ENCODE results near the gene TNPO3. TPM values are rescaled to one million over a fixed set of nuclear protein-coding genes. Genes with fewer than 3 reads are reported as not detected.

The TNPO3 gene
- polyA plus RNA-seq, 1 experiment: 49.5 TPM

GRCh38 chr7:128993419-128993818 is 61.5 kb downstream of the TNPO3 start:
- POLR2A ChIA-PET: no interaction called here
- Histone ChIP-seq H3K9me3 (ENCODE audit: control insufficient read depth, insufficient read depth, low read length) (no peaks in the 10 kb centered on the region), H3K27me3 (ENCODE audit: control insufficient read depth, insufficient read depth, low read length) (no peaks in the 10 kb centered on the region), H3K4me3 (ENCODE audit: low read depth, low read length) (no peak overlapping the region), H3K27ac (ENCODE audit: low read depth, low read length) (no peak overlapping the region)
- CTCF ChIA-PET: interaction anchor here (0.5 to 1.4 kb wide), 3 partner anchors 30 to 557 kb away, joined by 3 read pairs; no protein-coding TSS in a partner anchor
- DNase-seq (ENCODE audit: low read depth, low spot score): no peak
- no peak for TF ChIP-seq CTCF (IDR thresholded peaks at IDR 0.05; ENCODE audit: low read depth, low read length)

GRCh38 chr7:128989961-128990360 is 65.0 kb downstream of the TNPO3 start:
- H3K4me3 ChIP-seq (ENCODE audit: low read depth, low read length): no peak overlapping the region
- no peak for TF ChIP-seq CTCF (IDR thresholded peaks at IDR 0.05; ENCODE audit: low read depth, low read length)
- H3K27ac ChIP-seq (ENCODE audit: low read depth, low read length): no peak overlapping the region
- POLR2A ChIA-PET: no interaction called here
- H3K27me3 ChIP-seq (ENCODE audit: control insufficient read depth, insufficient read depth, low read length): no peaks in the 10 kb centered on the region
- CTCF ChIA-PET: interaction anchor here (1.0 to 1.1 kb wide), 2 partner anchors 101 to 174 kb away, joined by 3 to 4 read pairs; no protein-coding TSS in a partner anchor
- no peak for DNase-seq (ENCODE audit: low read depth, low spot score)
- no peaks in the 10 kb centered on the region for H3K9me3 ChIP-seq (ENCODE audit: control insufficient read depth, insufficient read depth, low read length)

GRCh38 chr7:128988372-128988771 is 66.5 kb downstream of the TNPO3 start:
- no peak for TF ChIP-seq CTCF (IDR thresholded peaks at IDR 0.05; ENCODE audit: low read depth, low read length)
- DNase-seq (ENCODE audit: low read depth, low spot score): no peak
- Histone ChIP-seq H3K4me3 (ENCODE audit: low read depth, low read length) (no peak overlapping the region), H3K27ac (ENCODE audit: low read depth, low read length) (no peak overlapping the region), H3K27me3 (ENCODE audit: control insufficient read depth, insufficient read depth, low read length) (no peaks in the 10 kb centered on the region), H3K9me3 (ENCODE audit: control insufficient read depth, insufficient read depth, low read length) (no peaks in the 10 kb centered on the region)
- ChIA-PET POLR2A (no interaction called here), CTCF (no interaction called here)

GRCh38 chr7:128986609-128987008 is 68.3 kb downstream of the TNPO3 start:
- Histone ChIP-seq H3K4me3 (ENCODE audit: low read depth, low read length) (no peak overlapping the region), H3K27ac (ENCODE audit: low read depth, low read length) (no peak overlapping the region), H3K9me3 (ENCODE audit: control insufficient read depth, insufficient read depth, low read length) (no peaks in the 10 kb centered on the region), H3K27me3 (ENCODE audit: control insufficient read depth, insufficient read depth, low read length) (no peaks in the 10 kb centered on the region)
- TF ChIP-seq CTCF (IDR thresholded peaks at IDR 0.05; ENCODE audit: low read depth, low read length): no peak
- DNase-seq (ENCODE audit: low read depth, low spot score): no peak
- ChIA-PET POLR2A (no interaction called here), CTCF (interaction anchor here (1.8 kb wide), 1 partner anchor 105 kb away, joined by 8 read pairs; no protein-coding TSS in a partner anchor)

- CTCF ChIA-PET: interaction anchor here (1.8 kb wide), 1 partner anchor 106 kb away, joined by 8 read pairs; no protein-coding TSS in a partner anchor
Observed at GRCh38 chr7:128985660-128986059, 69.3 kb downstream of the TNPO3 start.

More at GRCh38 chr7:128985660-128986059, 69.3 kb downstream of the TNPO3 start:
- Histone ChIP-seq H3K27ac (ENCODE audit: low read depth, low read length) (no peak overlapping the region), H3K27me3 (ENCODE audit: control insufficient read depth, insufficient read depth, low read length) (no peaks in the 10 kb centered on the region), H3K9me3 (ENCODE audit: control insufficient read depth, insufficient read depth, low read length) (no peaks in the 10 kb centered on the region), H3K4me3 (ENCODE audit: low read depth, low read length) (no peak overlapping the region)
- no peak for TF ChIP-seq CTCF (IDR thresholded peaks at IDR 0.05; ENCODE audit: low read depth, low read length)
- POLR2A ChIA-PET: no interaction called here
- DNase-seq (ENCODE audit: low read depth, low spot score): no peak
